Endodermal cell (in vitro differentiated cells): ENCODE results near the gene ERAP2. TPM values are rescaled to one million over a fixed set of nuclear protein-coding genes. Genes with fewer than 3 reads are reported as not detected.

Experiments used
- DNase-seq: peaks from one replicate; pipeline ENCODE4 v3.0.0-alpha.2; 2017
- H3K27ac ChIP-seq: 2 replicates; pipeline ENCODE4 v1.5.1; 2013; ENCODE audit warnings: mild to moderate bottlenecking, low read depth, low read length, moderate library complexity
- H3K27me3 ChIP-seq: 2 replicates; pipeline ENCODE4 v1.6.1; 2013; ENCODE audit warnings: mild to moderate bottlenecking, low read length, moderate library complexity; ENCODE audit not compliant: insufficient read depth, control insufficient read depth, poor library complexity, severe bottlenecking
- H3K36me3 ChIP-seq: 2 replicates; pipeline ENCODE4 v1.7.0; 2013; ENCODE audit warnings: mild to moderate bottlenecking, low read length, moderate library complexity; ENCODE audit not compliant: control insufficient read depth, insufficient read depth
- H3K4me1 ChIP-seq: one replicate; pipeline ENCODE4 v1.7.0; 2013; ENCODE audit warnings: low read length; ENCODE audit not compliant: control insufficient read depth, insufficient read depth
- H3K4me3 ChIP-seq: 2 replicates; pipeline ENCODE4 v1.5.1; 2013; ENCODE audit warnings: mild to moderate bottlenecking, low read length, moderate library complexity
- H3K9ac ChIP-seq: 2 replicates; pipeline ENCODE4 v1.6.1; 2013; ENCODE audit warnings: mild to moderate bottlenecking, low read length, moderate library complexity; ENCODE audit not compliant: poor library complexity, severe bottlenecking; ENCODE audit errors: extremely low read depth
- H3K9me3 ChIP-seq: 2 replicates; pipeline ENCODE4 v1.6.1; 2013; ENCODE audit warnings: mild to moderate bottlenecking, low read length, moderate library complexity; ENCODE audit not compliant: control insufficient read depth
- H3K27ac Mint-ChIP-seq: 2 replicates; pipeline ENCODE4 v1.8.0; 2020; ENCODE audit warnings: mixed read lengths
- H3K27me3 Mint-ChIP-seq: 2 replicates; pipeline ENCODE4 v1.8.0; 2021; ENCODE audit warnings: mild to moderate bottlenecking, mixed read lengths; ENCODE audit not compliant: insufficient read depth
- H3K36me3 Mint-ChIP-seq: 2 replicates; pipeline ENCODE4 v1.8.0; 2020; ENCODE audit warnings: low read depth, mixed read lengths
- H3K4me1 Mint-ChIP-seq: 2 replicates; pipeline ENCODE4 v1.8.0; 2020; ENCODE audit warnings: mixed read lengths
- H3K4me3 Mint-ChIP-seq: 2 replicates; pipeline ENCODE4 v1.8.0; 2020; ENCODE audit warnings: mild to moderate bottlenecking, moderate library complexity, mixed read lengths
- H3K9me3 Mint-ChIP-seq: 2 replicates; pipeline ENCODE4 v1.8.0; 2020; ENCODE audit warnings: mild to moderate bottlenecking, mixed read lengths
- WGBS, 2 experiments: methylation state at CpG; one replicate each; pipeline versions ENCODE4 v1.1.5 to v1.1.7; 2013; ENCODE audit warnings: missing lambda C conversion rate in 2 of 2, mixed read lengths in 1 of 2; ENCODE audit not compliant: insufficient coverage in 1 of 2, insufficient read length in 1 of 2; 5-methylcytosine and 5-hydroxymethylcytosine counted together
- total RNA-seq, 2 donors: library from RNA; stranded (reverse); fragmentation: NEBNext Ultra II Directional in 1 of 2; extraction: Animal tissue kit (Norgen Biotek cat#: 25700) in 1 of 2; gene quantifications; 2 replicates in 1 of 2; 3 replicates in 1 of 2; pipeline ENCODE4 v1.2.1, GENCODE V29; 2021
- TF ChIP-seq, protein P1 (sequence below): fragments of 200-600 bp; sonication (generic); conservative IDR thresholded peaks from 2 replicates; pipeline ENCODE4 v1.5.0; 2021; ENCODE audit warnings: antibody characterized with exemption, mild to moderate bottlenecking

ERAP2 gene
- total RNA-seq, 2 donors from 2014 or later = not detected

DNA sequence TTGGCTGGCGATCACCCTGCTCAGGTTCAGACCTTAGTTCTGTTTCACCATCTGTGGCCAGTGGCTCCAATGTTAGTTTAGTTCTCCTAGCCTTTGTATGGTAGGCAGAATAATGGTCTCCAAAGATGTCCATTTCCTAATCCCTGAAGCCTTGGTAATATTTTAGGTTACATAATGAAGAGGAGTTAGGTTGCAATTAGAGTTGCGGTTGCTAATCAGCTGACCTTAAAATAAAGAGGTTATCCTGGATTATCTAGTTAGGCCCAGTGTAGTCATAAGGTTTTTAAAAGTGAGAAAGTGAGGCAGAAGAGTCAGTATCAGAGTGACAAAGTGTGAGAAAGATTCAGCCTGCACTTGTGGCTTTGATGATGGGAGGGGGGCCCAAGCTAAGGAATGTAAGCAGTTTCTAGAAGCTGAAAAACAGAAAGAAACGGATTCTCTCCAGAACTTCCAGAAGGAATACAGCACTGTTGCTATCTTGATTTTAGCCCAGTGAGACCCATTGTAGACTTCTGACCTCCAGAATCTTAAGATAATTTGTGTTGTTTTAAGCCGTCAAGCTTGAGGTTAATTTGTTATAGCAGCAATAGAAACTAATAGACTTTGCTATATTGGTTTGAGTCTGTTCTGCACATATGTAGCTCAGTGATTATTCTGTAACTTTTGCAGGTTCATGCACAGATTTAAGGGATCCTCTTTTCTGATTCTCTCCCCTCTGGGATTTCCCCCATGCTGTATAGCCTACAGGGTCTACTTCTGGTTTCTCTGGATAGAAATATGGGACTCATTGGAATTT, 81.2 kb downstream of the ERAP2 start:
- Histone ChIP-seq H3K36me3 (no peaks in the 10 kb centered on the region), H3K4me1 (no peaks in the 10 kb centered on the region), H3K9ac (no peak overlapping the region), H3K9me3 (peaks cover 6% of the 10 kb centered on the region), H3K27ac (no peak overlapping the region), H3K4me3 (no peak overlapping the region), H3K27me3 (no peaks in the 10 kb centered on the region)
- Mint-ChIP-seq H3K36me3 (peaks cover 2% of the 10 kb centered on the region), H3K4me3 (no peak overlapping the region), H3K9me3 (peaks cover 2% of the 10 kb centered on the region), H3K27ac (no peak overlapping the region), H3K4me1 (peaks cover 15% of the 10 kb centered on the region), H3K27me3 (no peaks in the 10 kb centered on the region)
- no peak for DNase-seq
- TF ChIP-seq, protein P1, sequence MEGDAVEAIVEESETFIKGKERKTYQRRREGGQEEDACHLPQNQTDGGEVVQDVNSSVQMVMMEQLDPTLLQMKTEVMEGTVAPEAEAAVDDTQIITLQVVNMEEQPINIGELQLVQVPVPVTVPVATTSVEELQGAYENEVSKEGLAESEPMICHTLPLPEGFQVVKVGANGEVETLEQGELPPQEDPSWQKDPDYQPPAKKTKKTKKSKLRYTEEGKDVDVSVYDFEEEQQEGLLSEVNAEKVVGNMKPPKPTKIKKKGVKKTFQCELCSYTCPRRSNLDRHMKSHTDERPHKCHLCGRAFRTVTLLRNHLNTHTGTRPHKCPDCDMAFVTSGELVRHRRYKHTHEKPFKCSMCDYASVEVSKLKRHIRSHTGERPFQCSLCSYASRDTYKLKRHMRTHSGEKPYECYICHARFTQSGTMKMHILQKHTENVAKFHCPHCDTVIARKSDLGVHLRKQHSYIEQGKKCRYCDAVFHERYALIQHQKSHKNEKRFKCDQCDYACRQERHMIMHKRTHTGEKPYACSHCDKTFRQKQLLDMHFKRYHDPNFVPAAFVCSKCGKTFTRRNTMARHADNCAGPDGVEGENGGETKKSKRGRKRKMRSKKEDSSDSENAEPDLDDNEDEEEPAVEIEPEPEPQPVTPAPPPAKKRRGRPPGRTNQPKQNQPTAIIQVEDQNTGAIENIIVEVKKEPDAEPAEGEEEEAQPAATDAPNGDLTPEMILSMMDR = no peak
- 89 to 93% methylated on average over 4 of the region's 4 CpGs for WGBS, 2 experiments

DNA sequence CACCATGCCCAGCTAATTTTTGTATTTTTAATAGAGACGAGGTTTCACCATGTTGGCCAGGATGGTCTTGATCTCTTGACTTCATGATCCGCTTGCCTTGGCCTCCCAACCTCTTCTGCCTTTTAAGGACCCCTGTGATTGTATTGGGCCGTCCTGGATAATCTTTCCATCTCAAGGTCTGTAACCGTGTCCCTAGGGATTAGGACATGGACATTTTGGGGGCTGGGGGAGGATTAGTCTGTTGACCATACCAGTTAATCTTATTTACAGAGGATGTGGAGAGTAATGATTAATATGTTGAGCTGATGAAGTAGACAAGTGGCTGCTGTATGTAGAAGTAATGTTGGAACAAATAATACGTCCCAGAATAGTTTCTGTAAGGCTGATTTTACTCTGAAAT, 82.7 kb downstream of the ERAP2 start:
- peaks cover 2% of the 10 kb centered on the region for H3K9me3 Mint-ChIP-seq

DNA sequence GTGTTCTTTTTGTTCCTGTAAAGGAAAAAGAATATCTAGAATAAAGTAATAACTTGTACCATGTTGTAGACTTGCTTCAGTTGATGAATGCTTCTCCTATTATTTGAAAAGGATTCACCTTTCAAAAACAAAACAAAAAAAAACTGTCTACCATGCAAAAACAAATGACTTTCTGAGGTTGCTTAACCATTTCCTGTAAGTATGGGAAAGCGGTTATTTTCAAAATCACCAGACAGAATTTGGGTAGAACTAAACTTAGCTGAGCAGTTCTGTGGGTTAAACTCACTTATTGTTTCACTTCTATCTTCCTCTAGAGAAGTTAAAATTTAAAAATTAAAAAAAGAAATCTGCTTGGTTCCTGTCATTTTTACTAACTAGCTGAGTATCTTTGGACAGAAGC, 84.8 kb downstream of the ERAP2 start:
- peaks cover 6% of the 10 kb centered on the region for H3K9me3 ChIP-seq
- peaks cover 14% of the 10 kb centered on the region for H3K4me1 Mint-ChIP-seq
- no peak overlapping the region for H3K4me3 ChIP-seq
- H3K9ac ChIP-seq = no peak overlapping the region
- no peak overlapping the region for H3K27ac ChIP-seq
- H3K36me3 Mint-ChIP-seq = peaks cover 5% of the 10 kb centered on the region
- peaks cover 2% of the 10 kb centered on the region for H3K9me3 Mint-ChIP-seq
- no peak overlapping the region for H3K27ac Mint-ChIP-seq
- no peak for DNase-seq
- no peaks in the 10 kb centered on the region for H3K27me3 Mint-ChIP-seq
- 85 to 100% methylated on average over 1 of the region's 1 CpG for WGBS, 2 experiments
- TF ChIP-seq, protein P1 = no peak
- H3K36me3 ChIP-seq = no peaks in the 10 kb centered on the region
- H3K27me3 ChIP-seq = no peaks in the 10 kb centered on the region
- no peaks in the 10 kb centered on the region for H3K4me1 ChIP-seq
- no peak overlapping the region for H3K4me3 Mint-ChIP-seq

More for the DNA sequence above, 82.7 kb downstream of the ERAP2 start:
- Mint-ChIP-seq H3K4me3 (no peak overlapping the region), H3K27ac (no peak overlapping the region), H3K36me3 (peaks cover 2% of the 10 kb centered on the region), H3K4me1 (peaks cover 14% of the 10 kb centered on the region), H3K27me3 (no peaks in the 10 kb centered on the region)
- Histone ChIP-seq H3K36me3 (no peaks in the 10 kb centered on the region), H3K4me3 (no peak overlapping the region), H3K27ac (no peak overlapping the region), H3K4me1 (no peaks in the 10 kb centered on the region), H3K27me3 (no peaks in the 10 kb centered on the region), H3K9me3 (peaks cover 6% of the 10 kb centered on the region), H3K9ac (no peak overlapping the region)
- 94 to 100% methylated on average over 2 to 4 of the region's 5 CpGs for WGBS, 2 experiments
- DNase-seq = no peak
- TF ChIP-seq, protein P1 = no peak
